Neutrophil (primary cell): Measurements from ENCODE around the gene RNF19B.
A peak's percentile ranks its signal among the peaks of the same experiment; 100 is the strongest.

Experiments used
- H3K27ac ChIP-seq: fragments of 200-600 bp; sonication (generic); 2 replicates; pipeline ENCODE4 v1.5.1; 2016; ENCODE audit warnings: mild to moderate bottlenecking, moderate library complexity
- H3K27me3 ChIP-seq: fragments of 200-600 bp; sonication (generic); 2 replicates; pipeline ENCODE4 v1.6.0; 2016; ENCODE audit warnings: mild to moderate bottlenecking
- H3K36me3 ChIP-seq: fragments of 200-600 bp; sonication (generic); 2 replicates; pipeline ENCODE4 v1.5.1; 2017
- H3K4me1 ChIP-seq, 2 experiments: fragments of 200-600 bp in 1 of 2; sonication (generic) in 1 of 2; 1 replicate in 1 of 2; 2 replicates in 1 of 2; pipeline versions ENCODE4 v1.5.1 to v1.6.1; 2013 to 2016; ENCODE audit warnings: low read depth in 1 of 2, low read length in 1 of 2, mild to moderate bottlenecking in 1 of 2, moderate library complexity in 1 of 2; ENCODE audit not compliant: control insufficient read depth in 1 of 2, insufficient read depth in 1 of 2
- H3K4me3 ChIP-seq, 2 experiments: fragments of 200-600 bp in 1 of 2; sonication (generic) in 1 of 2; 1 replicate in 1 of 2; 2 replicates in 1 of 2; pipeline ENCODE4 v1.5.1; 2013 to 2016; ENCODE audit warnings: low read depth in 1 of 2, low read length in 1 of 2, mild to moderate bottlenecking in 1 of 2, moderate library complexity in 1 of 2
- H3K9me3 ChIP-seq: fragments of 200-600 bp; sonication (generic); 2 replicates; pipeline ENCODE4 v1.5.1; 2016
- CTCF ChIP-seq: fragments of 200-600 bp; sonication (generic); IDR thresholded peaks from 2 replicates; pipeline ENCODE4 v1.5.1; 2016; ENCODE audit warnings: antibody characterized with exemption

RNF19B gene

DNA sequence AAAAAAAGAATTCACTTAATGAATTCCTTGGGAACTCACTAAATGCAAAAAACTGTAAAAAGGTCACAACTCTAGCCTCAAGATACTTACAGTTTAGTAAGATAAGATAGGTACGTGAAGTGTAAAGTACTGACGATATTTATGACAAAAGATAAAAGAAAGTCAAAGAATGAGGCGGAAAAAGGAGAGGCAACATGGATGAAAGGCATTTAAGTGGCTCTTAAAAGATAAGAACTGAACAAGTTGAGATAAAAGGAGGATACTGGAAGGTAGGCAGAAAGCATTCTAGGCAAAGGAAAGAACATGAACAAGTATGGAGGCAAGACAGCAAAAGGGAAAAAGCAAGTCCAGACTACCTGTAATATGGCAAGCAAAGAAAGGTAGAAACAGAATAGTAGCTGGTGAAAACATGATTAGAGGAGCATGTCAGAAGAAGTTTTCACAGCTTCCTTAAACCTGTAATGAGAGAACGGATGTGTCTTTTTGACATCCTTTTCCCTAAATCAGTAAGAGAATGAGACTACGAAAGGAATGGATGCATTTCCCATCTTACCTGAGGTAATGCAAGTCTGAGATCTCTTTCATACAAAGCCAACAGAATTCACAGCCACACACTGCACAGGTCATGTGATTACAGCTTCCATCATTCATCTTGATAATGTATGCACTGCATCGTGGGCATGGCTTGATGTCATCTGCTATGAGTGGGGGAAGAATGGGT lies 16.8 kb downstream of the RNF19B start:
- H3K4me1 ChIP-seq: peaks cover 0 to 10% of the 10 kb centered on the region in 2 experiments
- no peak overlapping the region for H3K27ac ChIP-seq
- H3K9me3 ChIP-seq: no peaks in the 10 kb centered on the region
- no peak overlapping the region for H3K4me3 ChIP-seq
- no peaks in the 10 kb centered on the region for H3K27me3 ChIP-seq
- peaks cover 81% of the 10 kb centered on the region for H3K36me3 ChIP-seq
- no peak for TF ChIP-seq CTCF

GRCh38 chr1:32946413-32946812 lies 18.2 kb downstream of the RNF19B start:
- no peak for TF ChIP-seq CTCF
- Histone ChIP-seq H3K27ac (no peak overlapping the region), H3K4me3 (no peak overlapping the region), H3K36me3 (peaks cover 91% of the 10 kb centered on the region), H3K27me3 (no peaks in the 10 kb centered on the region), H3K4me1 (peaks cover 0 to 10% of the 10 kb centered on the region in 2 experiments), H3K9me3 (no peaks in the 10 kb centered on the region)

DNA sequence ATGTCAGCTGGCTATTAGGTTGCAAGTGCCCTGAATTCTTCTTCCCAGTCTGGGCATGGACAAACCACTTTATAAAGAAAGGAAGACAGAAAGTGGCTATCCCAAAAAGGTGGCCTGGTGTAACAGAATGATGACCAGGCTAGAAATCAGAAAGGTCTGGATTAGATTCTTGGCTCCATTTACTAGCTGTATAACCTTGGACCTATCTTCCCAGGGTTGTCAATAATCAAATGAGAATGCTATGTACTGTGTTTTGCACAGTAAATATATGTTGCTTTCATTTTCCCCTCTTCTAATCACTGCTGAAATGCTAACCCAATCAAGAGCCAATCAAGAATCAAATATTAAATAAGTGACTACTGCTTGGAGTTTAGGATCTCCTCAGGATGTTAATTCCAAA lies 20.4 kb downstream of the RNF19B start:
- H3K27ac ChIP-seq: peak overlapping the region; percentile 21
- H3K4me1 ChIP-seq: peaks cover 7 to 8% of the 10 kb centered on the region in 2 experiments
- no peaks in the 10 kb centered on the region for H3K27me3 ChIP-seq
- H3K4me3 ChIP-seq: no peak overlapping the region
- TF ChIP-seq CTCF: no peak
- H3K9me3 ChIP-seq: no peaks in the 10 kb centered on the region
- peaks cover 100% of the 10 kb centered on the region for H3K36me3 ChIP-seq

DNA sequence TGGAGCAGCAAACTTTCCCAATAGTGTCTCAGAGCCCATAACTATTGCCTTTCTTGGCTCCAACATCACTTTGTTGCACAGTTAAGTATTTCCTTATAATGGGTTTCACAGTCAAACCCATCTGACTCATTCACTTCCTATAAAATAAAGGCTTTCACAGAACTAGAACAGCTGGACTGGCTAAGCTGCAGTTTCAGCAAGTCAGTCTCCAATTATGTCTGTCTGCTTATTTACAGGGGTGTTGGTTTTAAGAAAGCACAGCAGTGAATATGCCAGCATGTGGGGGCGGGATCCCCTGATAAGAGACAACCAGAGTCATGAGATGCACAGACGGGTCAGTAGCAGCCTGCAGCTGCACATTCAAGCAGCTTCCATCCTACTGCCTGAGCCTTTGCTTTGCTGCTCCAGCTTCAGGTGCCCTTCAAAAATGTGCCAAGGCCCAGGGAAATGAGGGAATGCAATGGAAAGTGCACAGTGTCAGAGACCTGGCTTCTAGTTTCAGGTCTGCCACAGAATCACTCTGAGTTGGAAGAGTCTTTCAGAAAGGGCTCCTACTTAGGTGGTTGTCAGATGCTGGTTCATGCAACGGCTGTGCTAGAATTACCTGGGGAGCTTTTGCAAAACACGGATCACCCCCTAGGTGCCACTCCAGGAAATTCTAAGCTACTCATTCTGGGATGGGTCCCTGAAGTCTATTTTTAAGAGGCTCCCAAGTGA lies 24.8 kb downstream of the RNF19B start:
- Histone ChIP-seq H3K36me3 (peaks cover 100% of the 10 kb centered on the region), H3K27ac (peak overlapping the region; percentile 23), H3K27me3 (no peaks in the 10 kb centered on the region), H3K4me1 (peaks cover 0 to 7% of the 10 kb centered on the region in 2 experiments), H3K4me3 (no peak overlapping the region), H3K9me3 (no peaks in the 10 kb centered on the region)
- TF ChIP-seq CTCF: no peak

DNA sequence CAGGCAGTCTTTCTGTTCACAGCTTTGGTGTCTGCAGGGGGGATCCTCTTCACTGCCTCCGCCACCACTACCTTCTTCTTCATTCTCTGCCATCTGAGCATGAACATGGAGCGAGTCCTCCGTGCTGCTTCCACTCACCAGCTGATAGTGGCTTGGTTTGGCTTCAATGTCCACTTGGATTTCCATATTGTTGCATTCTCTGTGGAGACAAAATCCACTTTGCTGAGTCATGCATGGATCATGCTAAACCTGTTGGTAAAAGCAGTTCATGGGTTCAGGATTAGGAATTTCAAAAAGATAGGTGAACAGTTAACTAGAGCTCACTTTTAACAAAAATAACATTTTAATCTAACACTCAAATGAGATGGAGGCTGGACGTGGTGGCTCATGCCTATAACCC lies 27.5 kb downstream of the RNF19B start:
- Histone ChIP-seq H3K27me3 (no peaks in the 10 kb centered on the region), H3K4me1 (peaks cover 0 to 7% of the 10 kb centered on the region in 2 experiments), H3K27ac (peak overlapping the region; percentile 12), H3K4me3 (no peak overlapping the region), H3K9me3 (no peaks in the 10 kb centered on the region), H3K36me3 (peaks cover 89% of the 10 kb centered on the region)
- no peak for TF ChIP-seq CTCF
